Measurements from ENCODE around the gene NLGN3.

The NLGN3 gene

DNA sequence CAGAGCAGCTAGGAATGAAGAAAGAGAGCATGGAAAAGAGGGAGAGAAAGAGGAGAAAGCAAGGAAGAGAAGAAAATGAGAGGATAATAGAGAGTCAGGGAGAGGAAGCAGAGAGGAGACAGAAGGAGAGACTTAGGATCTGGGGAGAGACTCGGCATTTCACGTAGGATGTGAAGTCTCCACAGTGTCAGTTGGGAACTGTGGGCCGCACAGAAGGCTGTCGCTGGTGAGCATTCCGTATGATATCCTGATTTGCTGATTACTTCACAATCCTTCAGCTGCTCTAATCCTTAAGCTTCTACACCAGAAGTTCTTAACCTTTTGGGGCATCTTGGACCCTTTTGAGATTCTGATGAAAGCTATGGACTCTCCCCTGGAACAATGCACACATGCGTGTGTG is 14.0 kb downstream of the NLGN3 start:
- Histone ChIP-seq H3K9me3 (ENCODE audit: control insufficient read depth in 1 of 2, low read length in 2 of 2) (no peaks in the 10 kb centered on the region), H3K36me3 (ENCODE audit: control insufficient read depth in 1 of 2, insufficient read depth in 2 of 2, low read length in 2 of 2) (no peaks in the 10 kb centered on the region), H3K27ac (ENCODE audit: low read length) (no peak overlapping the region), H3K4me3 (ENCODE audit: low read depth in 1 of 2, low read length in 2 of 2) (no peak overlapping the region), H3K4me1 (ENCODE audit: control insufficient read depth in 1 of 2, insufficient read depth in 2 of 2, low read length in 2 of 2) (no peaks in the 10 kb centered on the region), H3K27me3 (ENCODE audit: low read depth, low read length) (no peaks in the 10 kb centered on the region)

DNA sequence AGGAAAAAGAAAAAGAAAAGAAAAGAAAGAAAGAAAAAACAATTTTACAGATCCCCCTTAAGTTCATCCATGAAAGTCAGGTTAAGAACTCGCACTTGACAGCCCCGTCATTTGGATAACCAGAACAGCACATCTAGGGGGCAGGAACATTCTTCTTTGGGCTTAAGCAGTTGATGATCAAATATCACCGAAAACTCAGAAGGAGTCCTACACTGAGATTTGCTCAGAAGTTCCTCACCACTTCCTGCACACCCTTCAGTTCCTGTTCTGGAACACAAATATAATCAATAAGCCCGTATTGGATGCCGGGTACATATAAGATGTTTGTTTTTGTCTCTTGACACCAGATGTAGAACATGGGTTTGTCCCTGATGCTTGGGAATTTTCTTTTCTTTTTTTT is 14.7 kb downstream of the NLGN3 start:
- no peaks in the 10 kb centered on the region for H3K4me1 ChIP-seq (ENCODE audit: control insufficient read depth in 1 of 2, insufficient read depth in 2 of 2, low read length in 2 of 2)
- H3K27me3 ChIP-seq (ENCODE audit: low read depth, low read length), result no peaks in the 10 kb centered on the region
- H3K4me3 ChIP-seq (ENCODE audit: low read depth in 1 of 2, low read length in 2 of 2), result no peak overlapping the region
- no peaks in the 10 kb centered on the region for H3K36me3 ChIP-seq (ENCODE audit: control insufficient read depth in 1 of 2, insufficient read depth in 2 of 2, low read length in 2 of 2)
- H3K27ac ChIP-seq (ENCODE audit: low read length), result no peak overlapping the region
- H3K9me3 ChIP-seq (ENCODE audit: control insufficient read depth in 1 of 2, low read length in 2 of 2), result no peaks in the 10 kb centered on the region

- Histone ChIP-seq H3K27ac (ENCODE audit: low read length) (no peak overlapping the region), H3K27me3 (ENCODE audit: low read depth, low read length) (no peaks in the 10 kb centered on the region), H3K36me3 (ENCODE audit: control insufficient read depth in 1 of 2, insufficient read depth in 2 of 2, low read length in 2 of 2) (no peaks in the 10 kb centered on the region), H3K4me3 (ENCODE audit: low read depth in 1 of 2, low read length in 2 of 2) (no peak overlapping the region), H3K4me1 (ENCODE audit: control insufficient read depth in 1 of 2, insufficient read depth in 2 of 2, low read length in 2 of 2) (no peaks in the 10 kb centered on the region), H3K9me3 (ENCODE audit: control insufficient read depth in 1 of 2, low read length in 2 of 2) (no peaks in the 10 kb centered on the region)
Measured at GRCh38 chrX:71160475-71160874, 15.8 kb downstream of the NLGN3 start.

DNA sequence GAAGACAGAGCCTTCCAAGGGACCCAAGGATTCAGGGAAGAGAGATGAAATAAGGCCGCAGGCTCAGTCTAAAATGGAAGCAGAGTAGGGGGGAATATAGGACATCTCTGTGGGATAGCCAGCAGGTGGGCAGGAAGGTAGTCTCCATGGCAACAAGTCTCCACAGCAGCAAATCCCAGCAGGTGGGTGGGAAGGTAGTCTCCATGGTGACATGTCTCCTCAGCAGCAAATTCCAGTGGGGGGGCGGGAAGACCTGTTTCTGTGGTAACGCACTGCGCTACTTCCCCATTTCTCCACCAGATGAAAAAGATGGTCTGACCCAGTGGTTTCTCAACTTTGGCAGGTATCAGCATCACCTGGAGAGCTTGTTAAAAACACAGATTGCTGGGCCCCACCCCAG is 18.3 kb downstream of the NLGN3 start:
- Histone ChIP-seq H3K4me3 (ENCODE audit: low read depth in 1 of 2, low read length in 2 of 2) (no peak overlapping the region), H3K9me3 (ENCODE audit: control insufficient read depth in 1 of 2, low read length in 2 of 2) (no peaks in the 10 kb centered on the region), H3K27ac (ENCODE audit: low read length) (no peak overlapping the region), H3K36me3 (ENCODE audit: control insufficient read depth in 1 of 2, insufficient read depth in 2 of 2, low read length in 2 of 2) (no peaks in the 10 kb centered on the region), H3K4me1 (ENCODE audit: control insufficient read depth in 1 of 2, insufficient read depth in 2 of 2, low read length in 2 of 2) (no peaks in the 10 kb centered on the region), H3K27me3 (ENCODE audit: low read depth, low read length) (no peaks in the 10 kb centered on the region)

DNA sequence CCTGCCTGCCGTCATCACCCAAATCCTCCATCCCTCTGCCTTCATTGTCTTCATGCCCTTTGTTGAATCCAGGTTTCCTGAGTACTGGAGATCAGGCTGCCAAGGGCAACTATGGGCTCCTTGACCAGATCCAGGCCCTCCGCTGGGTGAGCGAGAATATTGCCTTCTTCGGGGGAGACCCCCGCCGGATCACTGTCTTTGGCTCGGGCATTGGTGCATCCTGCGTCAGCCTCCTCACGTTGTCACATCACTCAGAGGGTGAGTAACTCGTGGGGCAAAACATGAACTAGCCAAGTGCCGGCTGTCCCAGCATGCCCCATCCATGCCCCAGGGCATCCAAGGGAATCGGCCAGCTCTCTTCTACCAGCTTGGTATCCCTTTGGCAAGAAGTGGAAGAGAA is 19.4 kb downstream of the NLGN3 start:
- Histone ChIP-seq H3K4me3 (ENCODE audit: low read depth in 1 of 2, low read length in 2 of 2) (no peak overlapping the region), H3K36me3 (ENCODE audit: control insufficient read depth in 1 of 2, insufficient read depth in 2 of 2, low read length in 2 of 2) (no peaks in the 10 kb centered on the region), H3K4me1 (ENCODE audit: control insufficient read depth in 1 of 2, insufficient read depth in 2 of 2, low read length in 2 of 2) (no peaks in the 10 kb centered on the region), H3K9me3 (ENCODE audit: control insufficient read depth in 1 of 2, low read length in 2 of 2) (no peaks in the 10 kb centered on the region), H3K27me3 (ENCODE audit: low read depth, low read length) (no peaks in the 10 kb centered on the region), H3K27ac (ENCODE audit: low read length) (no peak overlapping the region)

GRCh38 chrX:71166461-71166860 is 21.8 kb downstream of the NLGN3 start:
- H3K27me3 ChIP-seq (ENCODE audit: low read depth, low read length), result no peaks in the 10 kb centered on the region
- H3K36me3 ChIP-seq (ENCODE audit: control insufficient read depth in 1 of 2, insufficient read depth in 2 of 2, low read length in 2 of 2), result no peaks in the 10 kb centered on the region
- no peaks in the 10 kb centered on the region for H3K4me1 ChIP-seq (ENCODE audit: control insufficient read depth in 1 of 2, insufficient read depth in 2 of 2, low read length in 2 of 2)
- no peaks in the 10 kb centered on the region for H3K9me3 ChIP-seq (ENCODE audit: control insufficient read depth in 1 of 2, low read length in 2 of 2)
- no peak overlapping the region for H3K27ac ChIP-seq (ENCODE audit: low read length)
- no peak overlapping the region for H3K4me3 ChIP-seq (ENCODE audit: low read depth in 1 of 2, low read length in 2 of 2)

DNA sequence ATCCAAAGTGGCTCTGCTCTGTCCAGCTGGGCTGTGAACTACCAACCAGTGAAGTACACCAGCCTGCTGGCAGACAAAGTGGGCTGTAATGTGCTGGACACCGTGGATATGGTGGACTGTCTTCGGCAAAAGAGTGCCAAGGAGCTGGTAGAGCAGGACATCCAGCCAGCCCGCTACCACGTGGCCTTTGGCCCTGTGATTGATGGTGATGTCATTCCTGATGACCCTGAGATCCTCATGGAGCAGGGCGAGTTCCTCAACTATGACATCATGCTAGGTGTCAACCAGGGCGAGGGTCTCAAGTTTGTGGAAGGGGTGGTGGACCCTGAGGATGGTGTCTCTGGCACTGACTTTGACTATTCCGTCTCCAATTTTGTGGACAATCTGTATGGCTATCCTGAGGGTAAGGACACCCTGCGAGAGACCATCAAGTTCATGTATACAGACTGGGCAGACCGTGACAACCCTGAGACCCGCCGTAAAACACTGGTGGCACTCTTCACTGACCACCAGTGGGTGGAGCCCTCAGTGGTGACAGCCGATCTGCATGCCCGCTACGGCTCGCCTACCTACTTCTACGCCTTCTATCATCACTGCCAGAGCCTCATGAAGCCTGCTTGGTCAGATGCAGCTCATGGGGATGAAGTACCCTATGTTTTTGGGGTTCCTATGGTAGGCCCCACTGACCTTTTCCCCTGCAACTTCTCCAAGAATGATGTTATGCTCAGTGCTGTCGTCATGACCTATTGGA is 22.6 kb downstream of the NLGN3 start:
- no peaks in the 10 kb centered on the region for H3K4me1 ChIP-seq (ENCODE audit: control insufficient read depth in 1 of 2, insufficient read depth in 2 of 2, low read length in 2 of 2)
- H3K27ac ChIP-seq (ENCODE audit: low read length), result no peak overlapping the region
- H3K27me3 ChIP-seq (ENCODE audit: low read depth, low read length), result no peaks in the 10 kb centered on the region
- H3K36me3 ChIP-seq (ENCODE audit: control insufficient read depth in 1 of 2, insufficient read depth in 2 of 2, low read length in 2 of 2), result no peaks in the 10 kb centered on the region
- no peak overlapping the region for H3K4me3 ChIP-seq (ENCODE audit: low read depth in 1 of 2, low read length in 2 of 2)
- no peaks in the 10 kb centered on the region for H3K9me3 ChIP-seq (ENCODE audit: control insufficient read depth in 1 of 2, low read length in 2 of 2)

- H3K27me3 ChIP-seq (ENCODE audit: low read depth, low read length), result no peaks in the 10 kb centered on the region
- no peaks in the 10 kb centered on the region for H3K36me3 ChIP-seq (ENCODE audit: control insufficient read depth in 1 of 2, insufficient read depth in 2 of 2, low read length in 2 of 2)
- H3K9me3 ChIP-seq (ENCODE audit: control insufficient read depth in 1 of 2, low read length in 2 of 2), result no peaks in the 10 kb centered on the region
- no peak overlapping the region for H3K27ac ChIP-seq (ENCODE audit: low read length)
- no peak overlapping the region for H3K4me3 ChIP-seq (ENCODE audit: low read depth in 1 of 2, low read length in 2 of 2)
- H3K4me1 ChIP-seq (ENCODE audit: control insufficient read depth in 1 of 2, insufficient read depth in 2 of 2, low read length in 2 of 2), result no peaks in the 10 kb centered on the region
Measured at GRCh38 chrX:71168134-71168533, 23.5 kb downstream of the NLGN3 start.

DNA sequence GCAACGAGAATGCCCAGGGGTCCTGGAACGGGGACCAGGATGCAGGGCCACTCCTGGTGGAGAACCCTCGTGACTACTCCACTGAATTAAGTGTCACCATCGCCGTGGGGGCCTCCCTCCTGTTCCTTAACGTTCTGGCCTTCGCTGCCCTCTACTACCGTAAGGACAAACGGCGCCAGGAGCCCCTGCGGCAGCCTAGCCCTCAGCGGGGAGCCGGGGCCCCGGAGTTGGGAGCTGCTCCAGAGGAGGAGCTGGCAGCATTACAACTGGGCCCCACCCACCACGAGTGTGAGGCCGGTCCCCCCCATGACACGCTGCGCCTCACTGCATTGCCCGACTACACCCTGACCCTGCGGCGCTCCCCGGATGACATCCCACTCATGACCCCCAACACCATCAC is 24.9 kb downstream of the NLGN3 start:
- Histone ChIP-seq H3K4me3 (ENCODE audit: low read depth in 1 of 2, low read length in 2 of 2) (no peak overlapping the region), H3K27me3 (ENCODE audit: low read depth, low read length) (no peaks in the 10 kb centered on the region), H3K9me3 (ENCODE audit: control insufficient read depth in 1 of 2, low read length in 2 of 2) (no peaks in the 10 kb centered on the region), H3K4me1 (ENCODE audit: control insufficient read depth in 1 of 2, insufficient read depth in 2 of 2, low read length in 2 of 2) (no peaks in the 10 kb centered on the region), H3K27ac (ENCODE audit: low read length) (no peak overlapping the region), H3K36me3 (ENCODE audit: control insufficient read depth in 1 of 2, insufficient read depth in 2 of 2, low read length in 2 of 2) (no peaks in the 10 kb centered on the region)

- Histone ChIP-seq H3K9me3 (ENCODE audit: control insufficient read depth in 1 of 2, low read length in 2 of 2) (no peaks in the 10 kb centered on the region), H3K4me3 (ENCODE audit: low read depth in 1 of 2, low read length in 2 of 2) (no peak overlapping the region), H3K4me1 (ENCODE audit: control insufficient read depth in 1 of 2, insufficient read depth in 2 of 2, low read length in 2 of 2) (no peaks in the 10 kb centered on the region), H3K27me3 (ENCODE audit: low read depth, low read length) (no peaks in the 10 kb centered on the region), H3K27ac (ENCODE audit: low read length) (no peak overlapping the region), H3K36me3 (ENCODE audit: control insufficient read depth in 1 of 2, insufficient read depth in 2 of 2, low read length in 2 of 2) (no peaks in the 10 kb centered on the region)
Measured at GRCh38 chrX:71170660-71171059, 26.0 kb downstream of the NLGN3 start.

GRCh38 chrX:71171110-71171801 is 26.6 kb downstream of the NLGN3 start:
- Histone ChIP-seq H3K27me3 (ENCODE audit: low read depth, low read length) (no peaks in the 10 kb centered on the region), H3K9me3 (ENCODE audit: control insufficient read depth in 1 of 2, low read length in 2 of 2) (no peaks in the 10 kb centered on the region), H3K27ac (ENCODE audit: low read length) (no peak overlapping the region), H3K4me3 (ENCODE audit: low read depth in 1 of 2, low read length in 2 of 2) (no peak overlapping the region), H3K36me3 (ENCODE audit: control insufficient read depth in 1 of 2, insufficient read depth in 2 of 2, low read length in 2 of 2) (no peaks in the 10 kb centered on the region), H3K4me1 (ENCODE audit: control insufficient read depth in 1 of 2, insufficient read depth in 2 of 2, low read length in 2 of 2) (no peaks in the 10 kb centered on the region)

- Histone ChIP-seq H3K4me3 (ENCODE audit: low read depth in 1 of 2, low read length in 2 of 2) (no peak overlapping the region), H3K36me3 (ENCODE audit: control insufficient read depth in 1 of 2, insufficient read depth in 2 of 2, low read length in 2 of 2) (no peaks in the 10 kb centered on the region), H3K4me1 (ENCODE audit: control insufficient read depth in 1 of 2, insufficient read depth in 2 of 2, low read length in 2 of 2) (no peaks in the 10 kb centered on the region), H3K27me3 (ENCODE audit: low read depth, low read length) (no peaks in the 10 kb centered on the region), H3K27ac (ENCODE audit: low read length) (no peak overlapping the region), H3K9me3 (ENCODE audit: control insufficient read depth in 1 of 2, low read length in 2 of 2) (no peaks in the 10 kb centered on the region)
Measured at GRCh38 chrX:71173440-71173839, 28.8 kb downstream of the NLGN3 start.

Data from muscle layer of duodenum (tissue), 2 donors.